MCF 10A (cell line): ENCODE data around the gene AGRP. TPM values are rescaled to one million over a fixed set of nuclear protein-coding genes. Genes with fewer than 3 reads are reported as not detected.

Source experiments
- BruUV-seq: library from RNA; stranded (reverse); fragments of 400-500 nt; replicated peaks from 2 replicates; lab custom pipeline; 2021; lab: Mats Ljungman, UMichigan
- CTCF ChIA-PET: fragments of 300-600 bp; sonication (Branson Sonifier 250); formaldehyde crosslinking; extraction: SDS; loops from one replicate; lab custom pipeline; 2021; ENCODE audit warnings: antibody characterized with exemption, inconsistent platforms; lab: Yijun Ruan, JAX
- POLR2A ChIA-PET: fragments of 300-600, 350-650 bp; sonication (Branson Sonifier 250); formaldehyde crosslinking; extraction: SDS; loops from one replicate; lab custom pipeline; 2020; ENCODE audit warnings: antibody characterized with exemption, inconsistent platforms; lab: Yijun Ruan, JAX
- DNase-seq: peaks from one replicate; pipeline ENCODE4 v3.0.0-alpha.2; 2018; ENCODE audit not compliant: unreplicated experiment
- H3K27ac Mint-ChIP-seq: one replicate; pipeline ENCODE4 v1.8.0; 2022; ENCODE audit warnings: mild to moderate bottlenecking, low read depth, mixed read lengths; ENCODE audit not compliant: unreplicated experiment
- H3K27me3 Mint-ChIP-seq: one replicate; pipeline ENCODE4 v1.8.0; 2022; ENCODE audit warnings: mixed read lengths; ENCODE audit not compliant: insufficient read depth, unreplicated experiment
- H3K36me3 Mint-ChIP-seq: one replicate; pipeline ENCODE4 v1.8.0; 2022; ENCODE audit warnings: mild to moderate bottlenecking, moderate library complexity, mixed read lengths; ENCODE audit not compliant: insufficient read depth, unreplicated experiment
- H3K4me1 Mint-ChIP-seq: one replicate; pipeline ENCODE4 v1.8.0; 2022; ENCODE audit warnings: mixed read lengths; ENCODE audit not compliant: insufficient read depth, unreplicated experiment
- H3K4me3 Mint-ChIP-seq: one replicate; pipeline ENCODE4 v1.8.0; 2022; ENCODE audit warnings: mild to moderate bottlenecking, moderate library complexity, mixed read lengths; ENCODE audit not compliant: unreplicated experiment
- H3K9me3 Mint-ChIP-seq: one replicate; pipeline ENCODE4 v1.8.0; 2022; ENCODE audit warnings: mixed read lengths; ENCODE audit not compliant: unreplicated experiment
- intact Hi-C: fragments of 100-400 bp; cut with micrococcal nuclease; formaldehyde crosslinking; loops from 2 replicates; pipeline ENCODE4 v1.14.1; 2022
- total RNA-seq: library from RNA; stranded (reverse); gene quantifications from 2 replicates; pipeline ENCODE4 v1.2.3, GENCODE V29; 2022
- TF ChIP-seq, protein P1 (sequence below): fragments of 200-600 bp; IDR thresholded peaks from one replicate; pipeline ENCODE4 v1.8.0; 2022; ENCODE audit warnings: antibody characterized with exemption, mild to moderate bottlenecking; ENCODE audit not compliant: unreplicated experiment

AGRP gene
- total RNA-seq, 1 experiment from 2014 or later = not detected

DNA sequence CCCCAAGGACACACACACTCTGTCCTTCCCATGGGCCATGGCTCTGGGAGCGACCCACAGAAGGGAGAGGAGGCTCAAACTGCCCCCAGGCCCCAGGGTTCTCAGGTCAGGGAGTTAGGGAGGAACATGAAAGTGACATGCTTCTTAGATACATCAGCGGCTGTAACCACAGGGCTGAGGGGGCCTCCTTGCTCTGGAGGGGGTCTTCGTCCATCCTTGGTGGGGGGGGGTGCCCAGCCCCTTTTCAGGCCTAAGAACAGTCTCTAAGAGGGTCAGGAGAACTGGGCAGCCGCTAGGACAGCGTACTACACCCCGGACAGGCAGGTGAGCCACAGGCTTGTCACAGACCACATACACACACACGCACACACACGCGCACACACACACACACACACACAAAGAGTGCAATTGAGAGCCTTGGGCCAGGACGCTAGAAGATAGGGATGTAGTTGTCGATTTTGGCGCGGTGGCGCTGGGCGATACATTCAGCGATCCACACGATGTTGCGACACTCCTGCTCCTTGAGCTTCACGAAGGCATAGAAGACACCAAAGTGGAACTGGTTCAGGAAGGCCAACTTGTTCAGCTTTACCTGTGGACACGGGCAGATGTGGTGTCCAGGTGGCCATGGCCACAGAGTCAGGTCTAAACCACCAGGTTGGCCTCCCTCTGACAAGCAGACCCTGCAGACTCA, 45.1 kb downstream of the AGRP start:
- CTCF ChIA-PET = interaction anchor here (0.7 to 1.1 kb wide), 4 partner anchors 11 to 615 kb away, joined by 3 read pairs; no protein-coding TSS in a partner anchor

DNA sequence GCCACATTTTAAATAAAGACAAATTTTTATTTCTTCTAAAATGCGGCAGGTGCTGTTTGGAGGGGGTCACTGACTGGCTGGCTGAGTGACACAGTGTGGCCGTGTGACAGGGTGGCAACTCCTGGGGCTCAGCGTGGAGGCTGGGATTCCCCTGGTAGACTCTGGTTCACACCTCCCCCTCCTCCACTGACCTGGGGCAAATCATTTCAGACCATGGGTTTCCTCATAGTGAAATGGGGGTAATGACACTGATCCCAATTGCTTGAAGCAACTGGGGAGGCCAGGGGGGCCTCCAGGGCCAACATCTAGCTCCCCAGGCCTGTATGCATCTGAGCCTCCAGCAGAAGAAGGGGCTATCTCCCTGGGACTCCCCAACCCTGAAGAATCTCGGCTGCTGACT, 45.8 kb downstream of the AGRP start:
- TF ChIP-seq, protein P1, sequence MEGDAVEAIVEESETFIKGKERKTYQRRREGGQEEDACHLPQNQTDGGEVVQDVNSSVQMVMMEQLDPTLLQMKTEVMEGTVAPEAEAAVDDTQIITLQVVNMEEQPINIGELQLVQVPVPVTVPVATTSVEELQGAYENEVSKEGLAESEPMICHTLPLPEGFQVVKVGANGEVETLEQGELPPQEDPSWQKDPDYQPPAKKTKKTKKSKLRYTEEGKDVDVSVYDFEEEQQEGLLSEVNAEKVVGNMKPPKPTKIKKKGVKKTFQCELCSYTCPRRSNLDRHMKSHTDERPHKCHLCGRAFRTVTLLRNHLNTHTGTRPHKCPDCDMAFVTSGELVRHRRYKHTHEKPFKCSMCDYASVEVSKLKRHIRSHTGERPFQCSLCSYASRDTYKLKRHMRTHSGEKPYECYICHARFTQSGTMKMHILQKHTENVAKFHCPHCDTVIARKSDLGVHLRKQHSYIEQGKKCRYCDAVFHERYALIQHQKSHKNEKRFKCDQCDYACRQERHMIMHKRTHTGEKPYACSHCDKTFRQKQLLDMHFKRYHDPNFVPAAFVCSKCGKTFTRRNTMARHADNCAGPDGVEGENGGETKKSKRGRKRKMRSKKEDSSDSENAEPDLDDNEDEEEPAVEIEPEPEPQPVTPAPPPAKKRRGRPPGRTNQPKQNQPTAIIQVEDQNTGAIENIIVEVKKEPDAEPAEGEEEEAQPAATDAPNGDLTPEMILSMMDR = no peak
- peaks cover 20% of the 10 kb centered on the region for H3K4me1 Mint-ChIP-seq
- H3K36me3 Mint-ChIP-seq = peaks cover 34% of the 10 kb centered on the region
- no TSS peak for BruUV-seq
- H3K9me3 Mint-ChIP-seq = no peaks in the 10 kb centered on the region
- CTCF ChIA-PET = no interaction called here
- POLR2A ChIA-PET = no interaction called here
- H3K27me3 Mint-ChIP-seq = no peaks in the 10 kb centered on the region
- peak overlapping the region; percentile 61 for H3K27ac Mint-ChIP-seq
- intact Hi-C loops = no loop called here
- no peak for DNase-seq
- no peak overlapping the region for H3K4me3 Mint-ChIP-seq

More for the DNA sequence above, 45.1 kb downstream of the AGRP start:
- Mint-ChIP-seq H3K4me1 (peaks cover 20% of the 10 kb centered on the region), H3K27ac (peak overlapping the region; percentile 61), H3K4me3 (no peak overlapping the region), H3K27me3 (no peaks in the 10 kb centered on the region), H3K36me3 (peaks cover 34% of the 10 kb centered on the region), H3K9me3 (no peaks in the 10 kb centered on the region)
- TF ChIP-seq, protein P1 = no peak
- intact Hi-C loops = no loop called here
- POLR2A ChIA-PET = no interaction called here
- TSS peak; percentile 69 for BruUV-seq
- no peak for DNase-seq

GRCh38 chr16:67436640-67437193, 46.6 kb downstream of the AGRP start:
- no TSS peak for BruUV-seq
- H3K27ac Mint-ChIP-seq = no peak overlapping the region
- CTCF ChIA-PET = no interaction called here
- no peaks in the 10 kb centered on the region for H3K27me3 Mint-ChIP-seq
- TF ChIP-seq, protein P1 = no peak
- no peak for DNase-seq
- no peak overlapping the region for H3K4me3 Mint-ChIP-seq
- H3K36me3 Mint-ChIP-seq = peaks cover 34% of the 10 kb centered on the region
- peaks cover 14% of the 10 kb centered on the region for H3K4me1 Mint-ChIP-seq
- H3K9me3 Mint-ChIP-seq = no peaks in the 10 kb centered on the region
- POLR2A ChIA-PET = interaction anchor here (1.1 to 1.6 kb wide), 2 partner anchors 29 to 190 kb away, joined by 3 to 6 read pairs; partner anchors contain the start of gene FHOD1
- intact Hi-C loops = no loop called here

DNA sequence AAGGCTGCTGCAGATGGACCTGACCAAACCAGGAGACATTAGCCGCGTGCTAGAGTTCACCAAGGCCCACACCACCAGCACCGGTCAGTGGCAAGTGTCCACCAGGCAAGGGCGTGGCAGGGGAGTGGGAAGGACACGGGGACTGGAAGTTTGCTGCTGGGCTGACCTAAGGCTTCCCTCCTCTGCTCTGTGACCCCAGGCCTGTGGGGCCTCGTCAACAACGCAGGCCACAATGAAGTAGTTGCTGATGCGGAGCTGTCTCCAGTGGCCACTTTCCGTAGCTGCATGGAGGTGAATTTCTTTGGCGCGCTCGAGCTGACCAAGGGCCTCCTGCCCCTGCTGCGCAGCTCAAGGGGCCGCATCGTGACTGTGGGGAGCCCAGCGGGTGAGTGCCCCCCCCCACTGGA, 47.6 kb downstream of the AGRP start:
- TF ChIP-seq, protein P1 = no peak
- POLR2A ChIA-PET = interaction anchor here (1.1 to 1.6 kb wide), 2 partner anchors 30 to 189 kb away, joined by 3 to 6 read pairs; partner anchors contain the start of gene FHOD1

More for the DNA sequence above, 47.6 kb downstream of the AGRP start:
- Mint-ChIP-seq H3K27me3 (no peaks in the 10 kb centered on the region), H3K9me3 (no peaks in the 10 kb centered on the region), H3K4me3 (no peak overlapping the region), H3K4me1 (peaks cover 6% of the 10 kb centered on the region), H3K36me3 (peaks cover 34% of the 10 kb centered on the region), H3K27ac (no peak overlapping the region)
- BruUV-seq = no TSS peak
- CTCF ChIA-PET = interaction anchor here (1.0 kb wide), 1 partner anchor 23 kb away, joined by 6 read pairs; no protein-coding TSS in a partner anchor
- DNase-seq = no peak
- intact Hi-C loops = no loop called here
